GM12873 (cell line): Measurements from ENCODE around the gene INTS1.

ENCODE experiments used
- CTCF ChIP-seq: IDR thresholded peaks from 2 replicates; pipeline ENCODE4 v1.5.1; 2012; ENCODE audit warnings: low read depth, mild to moderate bottlenecking, moderate library complexity, low read length, control low read depth; ENCODE audit not compliant: insufficient read depth; ENCODE audit errors: missing control alignments

Gene INTS1

GRCh38 chr7:1536455-1536742 lies 32.2 kb upstream of the INTS1 start:
- TF ChIP-seq CTCF: no peak

- TF ChIP-seq CTCF: no peak
These were observed 31.7 kb upstream of the INTS1 start for GRCh38 chr7:1535701-1536454.

- no peak for TF ChIP-seq CTCF
These were observed 30.9 kb upstream of the INTS1 start for GRCh38 chr7:1535100-1535458.

- no peak for TF ChIP-seq CTCF
These were observed 30.3 kb upstream of the INTS1 start for GRCh38 chr7:1534330-1535099.

- no peak for TF ChIP-seq CTCF
These were observed 29.5 kb upstream of the INTS1 start for GRCh38 chr7:1533547-1534329.

- TF ChIP-seq CTCF: no peak
These were observed 29.0 kb upstream of the INTS1 start for GRCh38 chr7:1533255-1533546.
